Urinary bladder (tissue), 4 donors: ENCODE data around the gene NLRP14. TPM values are rescaled to one million over a fixed set of nuclear protein-coding genes. Genes with fewer than 3 reads are reported as not detected.
A peak's percentile ranks its signal among the peaks of the same experiment; 100 is the strongest.

Experiments used
- DNase-seq: peaks from one replicate; pipeline ENCODE4 v3.0.0-alpha.2; 2015; ENCODE audit errors: extremely low spot score
- H3K27ac ChIP-seq: one replicate; pipeline ENCODE4 v1.5.1; 2013; ENCODE audit warnings: low read depth, mild to moderate bottlenecking, moderate library complexity
- H3K36me3 ChIP-seq: one replicate; pipeline ENCODE4 v1.6.1; 2013; ENCODE audit warnings: mild to moderate bottlenecking, moderate library complexity; ENCODE audit not compliant: insufficient read depth
- H3K4me1 ChIP-seq: one replicate; pipeline ENCODE4 v1.6.1; 2013; ENCODE audit warnings: mild to moderate bottlenecking, moderate library complexity; ENCODE audit not compliant: insufficient read depth
- H3K4me3 ChIP-seq: one replicate; pipeline ENCODE4 v1.5.1; 2013; ENCODE audit warnings: low read depth, low read length
- WGBS: extraction: QIAGEN DNeasy Blood & Tissue Kit; methylation state at CpG from one replicate; pipeline ENCODE4 v1.1.7; 2013; 5-methylcytosine and 5-hydroxymethylcytosine counted together
- polyA plus RNA-seq: library from polyadenylated mRNA; stranded (reverse); fragments of 200-250 nt; gene quantifications from one replicate; pipeline ENCODE4 v1.2.3, GENCODE V29; 2013
- total RNA-seq: library from RNA; depleted of rRNA; stranded (reverse); fragments of >200 nt; gene quantifications from one replicate; pipeline ENCODE4 v1.2.3, GENCODE V29; 2014
- donor health status: healthy with polysubstance abuse.
- donor health status: healthy.

Gene NLRP14, protein sequence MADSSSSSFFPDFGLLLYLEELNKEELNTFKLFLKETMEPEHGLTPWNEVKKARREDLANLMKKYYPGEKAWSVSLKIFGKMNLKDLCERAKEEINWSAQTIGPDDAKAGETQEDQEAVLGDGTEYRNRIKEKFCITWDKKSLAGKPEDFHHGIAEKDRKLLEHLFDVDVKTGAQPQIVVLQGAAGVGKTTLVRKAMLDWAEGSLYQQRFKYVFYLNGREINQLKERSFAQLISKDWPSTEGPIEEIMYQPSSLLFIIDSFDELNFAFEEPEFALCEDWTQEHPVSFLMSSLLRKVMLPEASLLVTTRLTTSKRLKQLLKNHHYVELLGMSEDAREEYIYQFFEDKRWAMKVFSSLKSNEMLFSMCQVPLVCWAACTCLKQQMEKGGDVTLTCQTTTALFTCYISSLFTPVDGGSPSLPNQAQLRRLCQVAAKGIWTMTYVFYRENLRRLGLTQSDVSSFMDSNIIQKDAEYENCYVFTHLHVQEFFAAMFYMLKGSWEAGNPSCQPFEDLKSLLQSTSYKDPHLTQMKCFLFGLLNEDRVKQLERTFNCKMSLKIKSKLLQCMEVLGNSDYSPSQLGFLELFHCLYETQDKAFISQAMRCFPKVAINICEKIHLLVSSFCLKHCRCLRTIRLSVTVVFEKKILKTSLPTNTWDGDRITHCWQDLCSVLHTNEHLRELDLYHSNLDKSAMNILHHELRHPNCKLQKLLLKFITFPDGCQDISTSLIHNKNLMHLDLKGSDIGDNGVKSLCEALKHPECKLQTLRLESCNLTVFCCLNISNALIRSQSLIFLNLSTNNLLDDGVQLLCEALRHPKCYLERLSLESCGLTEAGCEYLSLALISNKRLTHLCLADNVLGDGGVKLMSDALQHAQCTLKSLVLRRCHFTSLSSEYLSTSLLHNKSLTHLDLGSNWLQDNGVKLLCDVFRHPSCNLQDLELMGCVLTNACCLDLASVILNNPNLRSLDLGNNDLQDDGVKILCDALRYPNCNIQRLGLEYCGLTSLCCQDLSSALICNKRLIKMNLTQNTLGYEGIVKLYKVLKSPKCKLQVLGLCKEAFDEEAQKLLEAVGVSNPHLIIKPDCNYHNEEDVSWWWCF
- 0.42 TPM for total RNA-seq
- 0.01 TPM for polyA plus RNA-seq

DNA sequence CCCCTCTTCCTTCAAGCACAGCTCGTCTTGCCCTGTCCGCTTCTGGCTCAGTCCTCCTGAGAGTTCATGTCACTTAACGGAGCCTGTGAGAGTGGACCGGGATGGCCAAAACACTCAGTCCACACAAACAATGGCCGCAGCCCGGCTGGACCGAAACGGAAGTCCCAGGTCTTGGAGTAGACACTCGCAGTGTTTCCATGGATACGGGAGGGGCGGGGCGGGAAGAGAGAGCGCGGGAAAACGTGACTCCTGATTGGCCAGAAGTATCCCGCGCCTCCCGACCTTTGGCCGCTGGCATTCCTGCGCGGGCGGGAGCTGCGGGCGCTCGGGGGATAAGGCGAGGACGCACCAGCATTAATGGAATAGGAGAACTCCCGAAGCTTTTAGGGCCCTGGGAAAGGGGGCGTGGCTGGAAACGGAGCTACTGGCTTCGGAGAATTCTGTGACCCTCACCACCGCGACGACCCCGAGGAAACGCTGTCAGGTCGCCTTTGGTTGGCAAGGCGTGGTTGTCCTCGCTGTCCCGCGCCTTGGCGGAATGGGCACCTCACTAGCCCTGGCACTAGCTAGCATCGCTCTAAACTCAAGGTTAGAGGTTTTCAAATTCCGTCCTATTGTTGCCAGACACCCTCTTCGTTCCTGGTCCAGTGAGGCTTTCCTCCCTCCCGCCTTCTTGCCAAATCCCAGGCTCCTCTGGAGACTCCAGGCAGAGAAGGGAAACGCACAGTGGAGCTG is at the start of gene NLRP14, which contains the start of gene ZNF214:
Gene NLRP14 (plus strand): TSS at position 297 of the 735 bp plus-strand sequence. CDS start 18,108 bp downstream, outside the sequence.
Gene ZNF214 (minus strand): TSS at position 164 of the 735 bp plus-strand sequence. CDS start 17,511 bp downstream, outside the sequence.
- peak; percentile 88 for DNase-seq
- 2% methylated on average over 47 of the region's 47 CpGs for WGBS
- H3K36me3 ChIP-seq: no peaks in the 10 kb centered on the region
- peak within 1 kb of the TSS; percentile 73 for H3K27ac ChIP-seq
- peak within 1 kb of the TSS; percentile 42 for H3K4me3 ChIP-seq
- no peaks in the 10 kb centered on the region for H3K4me1 ChIP-seq

DNA sequence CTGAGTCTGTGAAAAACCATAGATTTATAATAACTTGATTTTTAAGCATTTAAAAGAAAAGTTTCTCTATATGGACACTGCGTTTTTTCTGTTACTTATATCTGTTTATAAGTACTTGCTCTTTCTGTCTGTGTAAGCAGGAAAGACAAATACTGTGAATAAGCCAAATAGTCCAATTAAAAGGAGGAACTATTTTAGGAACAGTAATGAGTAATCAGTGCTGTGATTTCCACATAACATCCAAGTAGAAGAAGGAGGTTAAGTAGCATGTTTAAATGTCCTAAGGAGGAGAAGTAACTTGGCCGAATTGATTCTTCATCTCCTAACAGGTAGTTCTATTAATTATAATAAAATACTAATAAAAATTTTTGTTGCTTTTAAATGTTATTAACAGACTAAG is 40.9 kb upstream of the NLRP14 start:
- no peak for DNase-seq
- H3K27ac ChIP-seq: no peak overlapping the region
- H3K4me3 ChIP-seq: no peak overlapping the region
- H3K36me3 ChIP-seq: no peaks in the 10 kb centered on the region
- 76% methylated on average over 2 of the region's 2 CpGs for WGBS
- no peaks in the 10 kb centered on the region for H3K4me1 ChIP-seq

DNA sequence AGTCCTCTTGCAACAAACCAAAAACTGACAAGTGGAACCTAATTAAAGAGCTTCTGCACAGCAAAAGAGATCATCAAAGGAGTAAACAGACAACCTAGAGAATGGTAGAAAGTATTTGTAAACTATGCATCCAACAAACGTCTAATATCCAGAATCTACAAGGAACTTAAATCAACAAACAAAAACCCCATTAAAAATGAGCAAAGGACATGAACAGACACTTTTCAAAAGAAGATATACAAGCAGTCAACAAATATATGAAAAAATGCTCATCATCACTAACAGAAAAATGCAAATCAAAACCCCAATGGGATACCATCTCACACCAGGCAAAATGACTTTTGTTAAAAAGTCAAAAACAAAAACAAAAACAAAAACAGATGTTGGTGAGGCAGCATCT is 33.8 kb upstream of the NLRP14 start:
- WGBS: 54% methylated on average over 1 of the region's 1 CpG
- no peaks in the 10 kb centered on the region for H3K36me3 ChIP-seq
- H3K27ac ChIP-seq: no peak overlapping the region
- no peaks in the 10 kb centered on the region for H3K4me1 ChIP-seq
- DNase-seq: no peak
- no peak overlapping the region for H3K4me3 ChIP-seq

DNA sequence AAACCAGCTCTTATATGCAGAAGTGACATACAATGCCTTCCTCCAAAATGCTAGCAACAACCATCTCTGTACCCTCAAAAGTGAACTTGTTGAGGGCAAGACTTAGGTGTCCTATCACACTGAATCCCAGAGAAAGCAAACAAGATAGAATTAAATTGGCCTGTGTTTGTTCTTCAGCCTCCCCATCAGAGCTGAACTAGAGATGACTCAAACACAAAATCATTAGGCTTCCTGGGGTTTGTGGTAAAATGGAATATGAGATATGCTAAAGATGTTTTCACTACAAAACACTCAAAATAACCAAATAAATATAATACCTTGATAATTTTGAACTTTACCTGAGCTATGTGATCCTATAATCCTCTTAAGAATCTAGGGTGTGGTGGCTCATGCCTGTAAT is 31.8 kb upstream of the NLRP14 start:
- Histone ChIP-seq H3K4me1 (no peaks in the 10 kb centered on the region), H3K36me3 (no peaks in the 10 kb centered on the region), H3K4me3 (no peak overlapping the region), H3K27ac (no peak overlapping the region)
- DNase-seq: no peak

DNA sequence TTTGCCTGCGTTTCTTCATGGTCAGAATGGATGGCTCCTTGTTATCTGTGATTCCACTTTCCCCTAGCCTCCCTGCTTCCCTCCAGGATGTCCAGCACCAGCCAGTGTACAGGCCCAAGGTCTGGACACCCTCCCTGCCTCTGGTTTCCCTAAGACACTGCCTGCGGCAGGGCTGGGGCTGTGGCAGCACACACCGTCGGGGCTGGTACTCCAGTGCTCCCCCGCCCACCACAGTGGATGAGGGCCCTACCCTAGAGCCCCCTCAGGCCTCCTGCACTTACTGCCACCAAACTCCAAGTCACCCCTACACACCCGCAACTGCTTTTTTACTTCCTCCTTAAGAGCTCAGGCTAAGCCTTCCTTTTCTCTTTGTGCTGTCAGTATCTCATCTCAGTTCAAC is 29.1 kb upstream of the NLRP14 start:
- Histone ChIP-seq H3K27ac (no peak overlapping the region), H3K4me3 (no peak overlapping the region), H3K36me3 (no peaks in the 10 kb centered on the region), H3K4me1 (no peaks in the 10 kb centered on the region)
- no peak for DNase-seq
- WGBS: 70% methylated on average over 6 of the region's 6 CpGs

DNA sequence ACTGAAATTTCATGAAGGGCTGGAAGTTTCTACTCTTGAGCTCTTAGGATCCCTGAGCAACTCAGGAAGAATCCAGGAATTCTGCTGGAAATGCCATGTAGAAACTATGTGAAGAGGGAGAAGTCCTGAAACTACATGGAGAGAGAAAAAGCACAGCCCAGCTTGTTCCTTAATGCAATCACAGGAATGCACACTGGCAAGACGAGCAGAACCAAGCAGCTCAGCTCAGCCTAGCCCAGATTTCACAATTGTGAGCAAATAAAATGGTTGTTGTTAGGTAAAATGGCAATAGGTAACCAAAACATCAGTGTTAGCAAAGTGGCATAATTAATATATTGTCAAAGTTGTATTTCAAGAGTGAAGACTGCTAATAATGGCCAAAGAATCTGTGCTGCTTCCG is 28.3 kb upstream of the NLRP14 start:
- no peak overlapping the region for H3K4me3 ChIP-seq
- no peaks in the 10 kb centered on the region for H3K36me3 ChIP-seq
- H3K27ac ChIP-seq: no peak overlapping the region
- DNase-seq: no peak
- no peaks in the 10 kb centered on the region for H3K4me1 ChIP-seq
- 52% methylated on average over 2 of the region's 2 CpGs for WGBS

DNA sequence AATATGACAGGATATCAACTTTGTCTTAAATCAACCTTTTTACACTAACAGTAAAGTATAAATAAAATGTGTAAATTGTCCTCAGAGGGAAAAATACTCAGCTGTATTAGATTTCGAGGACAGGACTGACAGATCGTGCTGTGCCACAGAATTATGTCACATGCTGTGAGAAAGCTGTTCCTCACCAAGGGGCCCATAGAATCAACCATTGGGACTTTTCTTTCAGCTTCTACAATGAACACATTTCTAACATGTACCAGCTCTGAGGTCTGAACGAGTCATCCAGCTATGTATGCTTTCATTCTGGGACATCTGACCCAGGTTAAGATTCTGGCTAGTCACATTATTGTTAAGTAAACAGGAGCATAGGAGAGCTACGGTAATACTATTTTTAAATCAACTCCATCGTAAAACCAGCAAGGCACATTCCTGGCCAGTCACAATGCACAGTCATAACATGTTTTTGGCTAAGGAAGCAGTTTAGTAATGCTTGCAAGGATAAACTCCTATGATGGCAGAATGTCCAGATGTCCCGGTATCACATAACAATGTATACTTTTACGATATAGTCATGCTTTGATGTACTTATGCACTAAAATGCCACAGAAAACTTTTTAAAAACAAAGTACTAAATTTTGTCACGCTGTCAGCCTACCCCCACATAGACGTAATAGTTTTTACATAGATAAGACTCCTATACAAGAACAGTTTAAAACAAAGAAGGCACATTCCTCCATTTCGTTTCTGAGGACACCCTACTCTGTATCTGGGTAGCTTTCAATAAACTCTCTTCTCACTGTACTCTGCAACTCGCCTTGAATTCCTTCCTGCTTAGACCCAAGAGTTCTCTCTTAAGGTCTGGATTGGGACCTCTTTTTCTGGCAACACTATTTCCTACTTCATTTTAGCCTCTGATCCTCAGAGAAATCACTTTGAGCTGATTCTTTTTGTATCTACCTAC is 27.5 kb upstream of the NLRP14 start:
- Histone ChIP-seq H3K27ac (no peak overlapping the region), H3K4me1 (no peaks in the 10 kb centered on the region), H3K36me3 (no peaks in the 10 kb centered on the region), H3K4me3 (no peak overlapping the region)
- 17% methylated on average over 11 of the region's 11 CpGs for WGBS
- peak; percentile 40 for DNase-seq

DNA sequence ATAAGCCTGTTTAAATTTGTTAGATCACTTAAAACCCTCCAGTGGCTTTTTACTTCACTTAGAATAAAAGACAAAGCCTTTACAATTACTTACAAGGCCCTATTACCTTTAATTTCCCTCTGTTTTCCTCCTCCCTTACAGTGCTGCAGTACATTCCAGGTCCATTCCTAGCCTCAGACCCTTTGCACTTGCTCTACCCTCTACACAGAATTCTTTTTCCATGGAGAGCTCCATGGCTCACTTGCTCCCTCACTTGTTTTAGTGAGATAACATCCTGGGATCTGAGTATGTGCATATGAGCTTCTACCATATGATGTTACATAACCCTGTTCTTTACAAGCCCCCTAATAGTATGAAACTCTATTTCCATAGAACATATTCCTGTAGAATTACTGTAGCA is 24.6 kb upstream of the NLRP14 start:
- DNase-seq: no peak
- no peaks in the 10 kb centered on the region for H3K4me1 ChIP-seq

DNA sequence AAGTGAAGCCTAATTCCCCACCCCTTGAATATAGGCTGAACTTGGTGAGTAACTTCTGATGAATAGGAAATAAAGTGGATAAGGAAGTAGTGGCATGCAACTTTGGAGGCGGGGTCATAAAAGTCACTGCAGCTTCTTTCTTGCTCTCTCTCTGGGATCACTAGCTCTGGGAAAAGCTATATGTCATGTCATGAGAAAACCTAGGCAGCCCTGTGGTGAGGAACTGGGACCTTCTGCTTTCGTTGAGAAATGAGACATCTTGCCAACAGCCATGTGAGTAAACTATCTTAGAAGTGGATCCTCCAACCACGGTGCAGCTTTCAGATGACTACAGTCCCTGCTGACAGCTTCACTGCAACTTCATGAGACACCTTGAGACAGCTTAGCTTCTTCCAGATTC is 15.8 kb upstream of the NLRP14 start:
- H3K36me3 ChIP-seq: peaks cover 3% of the 10 kb centered on the region
- no peak for DNase-seq
- no peak overlapping the region for H3K27ac ChIP-seq
- H3K4me1 ChIP-seq: no peaks in the 10 kb centered on the region
- no peak overlapping the region for H3K4me3 ChIP-seq
- 25% methylated on average over 3 of the region's 3 CpGs for WGBS

More for the DNA sequence above, 24.6 kb upstream of the NLRP14 start:
- Histone ChIP-seq H3K27ac (no peak overlapping the region), H3K4me3 (no peak overlapping the region), H3K36me3 (no peaks in the 10 kb centered on the region)

DNA sequence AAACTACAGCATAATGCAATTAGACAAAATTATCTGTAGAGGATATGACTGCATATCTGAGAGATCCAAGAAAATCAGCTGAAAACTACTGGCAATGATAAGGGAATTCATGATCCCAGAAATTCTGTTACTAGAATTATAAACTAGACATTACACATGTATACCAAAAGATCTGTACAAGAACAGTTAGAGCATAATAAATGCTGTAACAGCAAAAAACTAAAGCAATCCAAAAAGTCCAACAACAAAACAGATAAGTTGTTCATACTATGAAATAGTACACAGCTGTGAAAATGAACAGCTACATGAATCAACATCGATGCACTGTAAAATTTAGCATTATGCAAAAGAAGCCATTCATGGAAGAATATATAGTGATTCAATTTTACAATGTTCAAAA is 6.2 kb upstream of the NLRP14 start:
- Histone ChIP-seq H3K4me1 (no peaks in the 10 kb centered on the region), H3K27ac (no peak overlapping the region), H3K36me3 (no peaks in the 10 kb centered on the region), H3K4me3 (no peak overlapping the region)
- no peak for DNase-seq
- 97% methylated on average over 1 of the region's 1 CpG for WGBS

DNA sequence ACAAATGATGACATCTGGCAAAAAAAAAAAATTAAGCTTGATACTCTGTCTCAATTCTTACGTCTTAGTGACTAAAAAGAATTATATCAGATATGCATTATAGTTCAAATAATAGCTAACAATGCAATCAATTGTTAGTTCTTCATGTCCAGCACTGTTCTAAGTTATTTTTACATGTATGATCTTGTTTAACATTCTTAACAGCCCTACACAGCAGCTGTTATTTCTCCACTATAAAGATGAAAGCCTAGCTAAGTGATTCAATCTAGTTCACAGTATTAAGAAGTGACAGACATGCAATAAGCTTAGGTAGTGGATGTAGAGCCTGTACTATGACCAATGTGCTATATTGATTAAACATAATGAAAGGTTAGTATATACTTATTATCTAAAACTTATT is 4.3 kb upstream of the NLRP14 start:
- H3K36me3 ChIP-seq: no peaks in the 10 kb centered on the region
- 75% methylated on average over 1 of the region's 1 CpG for WGBS
- no peaks in the 10 kb centered on the region for H3K4me1 ChIP-seq
- no peak for DNase-seq
- H3K27ac ChIP-seq: no peak overlapping the region
- no peak overlapping the region for H3K4me3 ChIP-seq

DNA sequence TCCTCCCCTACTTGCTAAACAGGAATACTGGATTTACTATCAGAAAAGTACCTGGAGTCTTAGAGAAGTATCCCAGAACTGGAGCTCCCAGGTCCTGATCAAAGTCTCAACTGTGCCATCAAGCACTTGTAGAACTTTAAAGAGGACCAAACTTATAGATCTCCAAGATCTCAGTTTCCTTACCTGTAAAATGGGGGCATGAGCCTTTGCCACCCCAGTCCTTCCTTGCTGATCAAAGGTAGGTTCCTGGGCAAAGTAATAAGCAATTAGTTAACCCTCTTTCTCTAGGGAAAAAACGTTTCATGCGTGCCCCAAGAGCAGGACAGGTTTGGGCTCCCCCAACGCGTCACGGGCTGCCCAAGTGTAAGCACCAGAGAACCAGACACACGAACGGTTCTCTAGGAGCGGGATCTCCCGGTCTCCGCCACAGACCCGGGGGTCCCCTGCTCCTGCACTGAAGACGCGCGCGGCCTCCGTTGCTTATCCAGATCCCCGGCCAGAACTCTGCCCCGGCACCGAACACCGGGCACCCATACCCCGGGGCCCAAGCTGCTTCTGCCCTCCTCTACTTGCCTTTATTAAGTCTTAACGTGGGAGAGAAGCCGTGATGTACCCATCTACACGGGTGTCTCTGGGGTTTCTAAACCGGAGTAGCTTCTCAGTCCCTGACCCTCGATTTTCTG is 638 bp upstream of the NLRP14 start:
- H3K36me3 ChIP-seq: no peaks in the 10 kb centered on the region
- DNase-seq: peak; percentile 3
- WGBS: 2% methylated on average over 26 of the region's 26 CpGs
- peak overlapping the region; percentile 42 for H3K4me3 ChIP-seq
- no peaks in the 10 kb centered on the region for H3K4me1 ChIP-seq
- peak overlapping the region; percentile 73 for H3K27ac ChIP-seq
